ENCODE data around the gene KRTAP9-3.
"Not testable (repeated sequence)": the region's sequence is repeated elsewhere in the genome, so short reads cannot be mapped to it uniquely, and the experiment has no call there.

KRTAP9-3 gene

DNA sequence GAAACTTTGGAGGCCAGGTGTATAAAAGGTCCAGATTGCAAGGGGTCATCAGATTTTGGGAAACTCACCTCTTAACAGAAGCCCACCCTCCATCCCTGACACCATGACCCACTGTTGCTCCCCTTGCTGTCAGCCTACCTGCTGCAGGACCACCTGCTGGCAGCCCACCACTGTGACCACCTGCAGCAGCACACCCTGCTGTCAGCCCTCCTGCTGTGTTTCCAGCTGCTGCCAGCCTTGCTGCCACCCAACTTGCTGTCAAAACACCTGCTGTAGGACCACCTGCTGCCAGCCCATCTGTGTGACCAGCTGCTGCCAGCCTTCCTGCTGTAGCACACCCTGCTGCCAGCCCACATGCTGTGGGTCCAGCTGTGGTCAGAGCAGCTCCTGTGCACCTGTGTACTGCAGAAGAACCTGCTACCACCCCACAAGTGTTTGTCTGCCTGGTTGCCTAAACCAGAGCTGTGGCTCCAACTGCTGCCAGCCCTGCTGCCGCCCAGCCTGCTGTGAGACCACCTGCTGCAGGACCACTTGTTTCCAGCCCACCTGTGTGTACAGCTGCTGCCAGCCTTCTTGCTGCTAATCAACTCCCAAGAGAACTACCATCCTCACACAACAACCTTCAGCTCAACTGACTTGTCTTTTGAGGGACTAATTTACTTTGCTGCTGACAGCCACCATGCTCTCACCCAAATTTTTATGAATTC is at the start of gene KRTAP9-3:
Gene KRTAP9-3, plus strand, starts transcription at position 51 of the 707 bp plus-strand sequence. Its CDS starts 53 bp downstream, at position 104.
- H3K36me3 Mint-ChIP-seq: not testable (repeated sequence)

GRCh38 chr17:41184480-41184961 is 47.7 kb upstream of the KRTAP9-3 start, which contains the start of gene KRTAP4-1:
Gene KRTAP4-1 (minus strand): TSS chr17:41184911. CDS start chr17:41184854, 57 bp downstream.
- ATAC-seq (ENCODE audit: low read depth): no peak
- H3K36me3 Mint-ChIP-seq: no peaks in the 10 kb centered on the region
- peaks cover 21% of the 10 kb centered on the region for H3K27me3 Mint-ChIP-seq
- H3K4me3 Mint-ChIP-seq: no peak within 1 kb of the TSS
- no peak within 1 kb of the TSS for H3K27ac Mint-ChIP-seq
- no peak for DNase-seq (ENCODE audit: low spot score in 2 of 2)
- peaks cover 1% of the 10 kb centered on the region for H3K9me3 Mint-ChIP-seq
- H3K4me1 Mint-ChIP-seq: no peaks in the 10 kb centered on the region

More for the DNA sequence above, at the start of gene KRTAP9-3:
- H3K27me3 Mint-ChIP-seq: peaks cover 32% of the 10 kb centered on the region
- H3K4me1 Mint-ChIP-seq; H3K27ac Mint-ChIP-seq; H3K4me3 Mint-ChIP-seq; DNase-seq (ENCODE audit: low spot score in 2 of 2); H3K9me3 Mint-ChIP-seq; ATAC-seq (ENCODE audit: low read depth): not testable (repeated sequence)

GRCh38 chr17:41185001-41185400 is 47.2 kb upstream of the KRTAP9-3 start:
- peaks cover 1% of the 10 kb centered on the region for H3K9me3 Mint-ChIP-seq

DNA sequence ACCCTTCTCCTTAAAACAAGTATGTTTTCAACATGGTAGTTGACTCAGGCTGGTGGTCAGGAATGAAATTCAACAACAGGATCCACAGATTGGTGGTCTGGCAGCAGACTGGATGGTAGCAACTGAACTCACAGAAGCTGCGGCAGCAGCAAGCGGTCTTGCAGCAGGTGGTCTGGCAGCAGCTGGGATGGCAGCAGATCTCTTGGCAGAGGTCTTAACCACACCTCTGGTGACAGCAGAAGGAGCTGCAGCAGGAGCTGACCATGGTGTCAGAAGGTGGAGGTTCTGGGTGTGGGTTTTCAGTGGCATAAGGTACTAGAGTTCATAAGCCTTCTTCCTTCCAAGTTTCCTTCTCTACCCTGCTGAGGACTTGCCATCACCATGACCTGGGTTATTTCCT is 45.4 kb upstream of the KRTAP9-3 start:
- Mint-ChIP-seq H3K36me3 (no peaks in the 10 kb centered on the region), H3K27me3 (peaks cover 36% of the 10 kb centered on the region), H3K4me3 (no peak overlapping the region), H3K4me1 (no peaks in the 10 kb centered on the region), H3K9me3 (peaks cover 1% of the 10 kb centered on the region), H3K27ac (no peak overlapping the region)
- no peak for ATAC-seq (ENCODE audit: low read depth)
- no peak for DNase-seq (ENCODE audit: low spot score in 2 of 2)

More at GRCh38 chr17:41185001-41185400, 47.2 kb upstream of the KRTAP9-3 start:
- peaks cover 24% of the 10 kb centered on the region for H3K27me3 Mint-ChIP-seq
- no peak overlapping the region for H3K4me3 Mint-ChIP-seq
- no peak for DNase-seq (ENCODE audit: low spot score in 2 of 2)
- H3K4me1 Mint-ChIP-seq: no peaks in the 10 kb centered on the region
- H3K27ac Mint-ChIP-seq: no peak overlapping the region
- no peak for ATAC-seq (ENCODE audit: low read depth)
- H3K36me3 Mint-ChIP-seq: no peaks in the 10 kb centered on the region

GRCh38 chr17:41189837-41190318 is 42.4 kb upstream of the KRTAP9-3 start, which contains the start of gene KRTAP9-1:
Gene KRTAP9-1 (plus strand): TSS chr17:41189887. CDS start chr17:41189887, 0 bp downstream.
- DNase-seq (ENCODE audit: low spot score in 2 of 2); H3K4me1 Mint-ChIP-seq; H3K9me3 Mint-ChIP-seq; H3K27ac Mint-ChIP-seq; H3K4me3 Mint-ChIP-seq; H3K36me3 Mint-ChIP-seq; ATAC-seq (ENCODE audit: low read depth): not testable (repeated sequence)
- peaks cover 33% of the 10 kb centered on the region for H3K27me3 Mint-ChIP-seq

DNA sequence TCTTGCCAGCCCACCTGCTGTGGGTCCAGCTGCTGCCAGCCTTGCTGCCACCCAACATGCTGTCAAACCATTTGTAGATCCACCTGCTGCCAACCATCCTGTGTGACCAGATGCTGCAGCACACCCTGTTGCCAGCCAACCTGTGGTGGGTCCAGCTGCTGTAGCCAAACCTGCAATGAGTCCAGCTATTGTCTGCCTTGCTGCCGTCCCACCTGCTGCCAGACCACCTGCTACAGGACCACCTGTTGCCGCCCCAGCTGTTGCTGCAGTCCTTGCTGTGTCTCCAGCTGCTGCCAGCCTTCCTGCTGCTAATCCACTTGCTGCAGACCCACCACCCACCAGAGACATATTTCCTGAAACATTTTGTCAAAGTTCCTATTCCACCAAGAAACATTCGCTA is 41.9 kb upstream of the KRTAP9-3 start:
- Mint-ChIP-seq H3K36me3 (no peaks in the 10 kb centered on the region), H3K4me1 (no peaks in the 10 kb centered on the region), H3K27me3 (peaks cover 31% of the 10 kb centered on the region), H3K9me3 (no peaks in the 10 kb centered on the region), H3K4me3 (no peak overlapping the region), H3K27ac (no peak overlapping the region)
- ATAC-seq (ENCODE audit: low read depth): no peak
- no peak for DNase-seq (ENCODE audit: low spot score in 2 of 2)

GRCh38 chr17:41196068-41196467 is 36.2 kb upstream of the KRTAP9-3 start:
- Mint-ChIP-seq H3K4me1 (no peaks in the 10 kb centered on the region), H3K36me3 (no peaks in the 10 kb centered on the region), H3K9me3 (peaks cover 5% of the 10 kb centered on the region), H3K4me3 (no peak overlapping the region), H3K27ac (no peak overlapping the region), H3K27me3 (peaks cover 7% of the 10 kb centered on the region)
- ATAC-seq (ENCODE audit: low read depth): no peak
- DNase-seq (ENCODE audit: low spot score in 2 of 2): no peak

DNA sequence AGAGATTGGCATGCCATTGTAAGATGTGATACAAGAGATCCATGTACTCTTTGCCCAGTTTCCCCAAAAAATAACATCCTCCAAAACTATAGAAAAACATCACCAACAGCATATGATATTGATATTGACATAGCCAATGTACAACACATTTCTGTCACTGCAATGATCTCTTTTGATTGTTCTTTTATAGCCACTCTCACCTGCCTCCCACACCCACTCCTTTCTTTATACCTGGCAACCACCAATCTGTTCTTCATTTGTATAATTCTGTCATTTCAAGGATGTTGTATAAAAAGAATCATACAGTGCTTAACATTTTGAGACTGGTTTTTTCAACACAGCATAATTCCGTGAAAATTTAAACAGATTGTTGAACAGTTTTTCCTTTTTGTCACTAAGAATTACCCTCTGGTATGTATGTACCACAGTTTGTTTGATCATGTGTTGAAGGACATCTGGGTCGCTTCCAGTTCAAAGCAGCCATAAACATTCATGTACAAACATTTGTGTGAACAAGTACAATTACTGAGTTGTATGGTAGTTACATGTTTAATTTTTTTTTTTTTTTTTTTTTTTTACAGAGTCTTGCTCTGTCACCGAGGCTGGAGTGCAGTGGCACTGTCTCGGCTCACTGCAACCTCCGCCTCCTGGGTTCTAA is 32.7 kb upstream of the KRTAP9-3 start:
- Mint-ChIP-seq H3K36me3 (no peaks in the 10 kb centered on the region), H3K4me1 (no peaks in the 10 kb centered on the region), H3K4me3 (no peak overlapping the region), H3K27me3 (no peaks in the 10 kb centered on the region), H3K27ac (no peak overlapping the region), H3K9me3 (peaks cover 5% of the 10 kb centered on the region)
- ATAC-seq (ENCODE audit: low read depth) (no peak), DNase-seq (ENCODE audit: low spot score in 2 of 2) (no peak)

DNA sequence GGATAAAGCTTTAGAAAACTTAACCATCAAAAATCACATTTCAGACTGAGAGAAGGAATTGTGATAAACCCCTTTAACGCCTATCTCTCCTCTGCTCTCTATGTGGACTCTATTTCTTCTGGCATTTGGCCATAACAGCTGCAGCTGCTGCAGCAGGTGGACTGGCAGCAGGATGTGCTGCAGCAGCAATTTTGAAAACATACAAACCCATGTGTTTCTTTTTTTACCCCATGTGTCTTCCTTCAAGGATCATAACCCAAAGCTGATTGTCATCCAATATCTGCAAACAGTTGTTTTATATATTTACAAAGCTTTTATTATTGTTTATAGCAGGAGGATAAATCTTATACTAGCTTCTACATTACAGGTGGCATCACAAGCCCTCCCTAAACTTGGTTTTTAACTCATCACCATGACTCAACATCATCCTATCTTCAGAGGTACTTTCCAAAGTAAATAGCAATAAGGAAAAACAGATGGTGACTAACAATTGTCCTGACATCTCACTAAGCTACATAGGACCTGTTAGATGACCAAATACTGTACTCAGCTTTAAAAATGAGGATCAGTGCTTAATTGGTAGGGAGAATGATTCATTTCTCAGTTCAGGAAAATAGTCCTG is 20.3 kb upstream of the KRTAP9-3 start:
- H3K27ac Mint-ChIP-seq: no peak overlapping the region
- no peak for ATAC-seq (ENCODE audit: low read depth)
- H3K4me3 Mint-ChIP-seq: no peak overlapping the region
- peaks cover 22% of the 10 kb centered on the region for H3K27me3 Mint-ChIP-seq
- H3K36me3 Mint-ChIP-seq: no peaks in the 10 kb centered on the region
- peaks cover 1% of the 10 kb centered on the region for H3K9me3 Mint-ChIP-seq
- DNase-seq (ENCODE audit: low spot score in 2 of 2): no peak
- H3K4me1 Mint-ChIP-seq: no peaks in the 10 kb centered on the region

GRCh38 chr17:41212524-41213169 is 19.6 kb upstream of the KRTAP9-3 start:
- Mint-ChIP-seq H3K9me3 (peaks cover 1% of the 10 kb centered on the region), H3K27ac (no peak overlapping the region), H3K36me3 (no peaks in the 10 kb centered on the region), H3K4me3 (no peak overlapping the region), H3K4me1 (no peaks in the 10 kb centered on the region), H3K27me3 (peaks cover 24% of the 10 kb centered on the region)
- ATAC-seq (ENCODE audit: low read depth): no peak
- DNase-seq (ENCODE audit: low spot score in 2 of 2): no peak

- peaks cover 1% of the 10 kb centered on the region for H3K36me3 Mint-ChIP-seq
- H3K9me3 Mint-ChIP-seq: peaks cover 5% of the 10 kb centered on the region
- ATAC-seq (ENCODE audit: low read depth) (no peak), DNase-seq (ENCODE audit: low spot score in 2 of 2) (no peak)
- H3K27me3 Mint-ChIP-seq: peaks cover 17% of the 10 kb centered on the region
- H3K27ac Mint-ChIP-seq: no peak overlapping the region
- H3K4me1 Mint-ChIP-seq: no peaks in the 10 kb centered on the region
- H3K4me3 Mint-ChIP-seq: no peak overlapping the region
Measured at GRCh38 chr17:41215681-41216080, 16.6 kb upstream of the KRTAP9-3 start.

- Mint-ChIP-seq H3K4me1 (no peaks in the 10 kb centered on the region), H3K4me3 (no peak overlapping the region), H3K27me3 (peaks cover 9% of the 10 kb centered on the region), H3K9me3 (peaks cover 5% of the 10 kb centered on the region), H3K36me3 (no peaks in the 10 kb centered on the region), H3K27ac (no peak overlapping the region)
- DNase-seq (ENCODE audit: low spot score in 2 of 2): no peak
- ATAC-seq (ENCODE audit: low read depth): no peak
Measured at GRCh38 chr17:41223821-41224220, 8.4 kb upstream of the KRTAP9-3 start.

DNA sequence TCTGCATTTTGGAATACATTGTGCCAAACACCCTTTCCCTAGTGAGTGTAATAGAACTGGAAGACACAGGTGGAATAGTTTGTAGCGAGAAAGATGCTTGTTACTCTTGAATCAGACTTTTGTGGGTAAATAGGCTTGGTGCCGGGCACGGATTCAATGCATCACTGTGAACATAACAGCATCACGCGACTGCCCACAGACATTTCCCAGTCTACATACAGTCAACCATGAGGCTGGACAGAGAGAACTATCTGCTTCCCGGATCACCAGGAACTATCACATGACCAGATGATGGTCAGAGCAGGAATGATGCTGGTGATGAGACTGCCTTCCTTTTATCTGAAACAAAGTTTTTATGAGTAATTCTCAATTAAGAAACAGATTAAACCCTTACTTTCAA is 6.2 kb upstream of the KRTAP9-3 start:
- Mint-ChIP-seq H3K36me3 (peaks cover 2% of the 10 kb centered on the region), H3K27ac (no peak overlapping the region), H3K4me1 (peaks cover 3% of the 10 kb centered on the region), H3K27me3 (peaks cover 9% of the 10 kb centered on the region), H3K9me3 (peaks cover 2% of the 10 kb centered on the region), H3K4me3 (no peak overlapping the region)
- DNase-seq (ENCODE audit: low spot score in 2 of 2) (no peak), ATAC-seq (ENCODE audit: low read depth) (no peak)

Data from memory B cell (primary cell).